Psoas muscle (tissue), 8 donors: ENCODE results near the gene AP3M1. TPM values are rescaled to one million over a fixed set of nuclear protein-coding genes. Genes with fewer than 3 reads are reported as not detected.

ENCODE experiments used
- ATAC-seq, 4 donors: fragments of 200-7000 bp; cut with Tn5 transposase; one replicate each; pipeline ENCODE4 v1.9.1; 2020; ENCODE audit warnings: moderate library complexity in 3 of 4, mild to moderate bottlenecking in 2 of 4
- DNase-seq, 2 donors: peaks; one replicate each; pipeline ENCODE4 v3.0.0-alpha.2; 2020
- H3K27ac ChIP-seq: fragments of 200-600 bp; one replicate; pipeline ENCODE4 v1.8.0; 2022
- H3K27me3 ChIP-seq, 3 donors: fragments of 200-600 bp in 1 of 3; one replicate each; pipeline versions ENCODE4 v1.6.1 to v1.8.0; 2013 to 2022; ENCODE audit warnings: low read length in 2 of 3, mild to moderate bottlenecking in 2 of 3, moderate library complexity in 1 of 3; ENCODE audit not compliant: insufficient read depth in 3 of 3
- H3K36me3 ChIP-seq, 2 donors: fragments of 200-600 bp in 1 of 2; one replicate each; pipeline versions ENCODE4 v1.6.1 to v1.8.0; 2013 to 2022; ENCODE audit warnings: low read depth in 1 of 2, mild to moderate bottlenecking in 1 of 2, moderate library complexity in 1 of 2; ENCODE audit not compliant: insufficient read depth in 1 of 2
- H3K4me1 ChIP-seq: fragments of 200-600 bp; one replicate; pipeline ENCODE4 v1.8.0; 2022
- H3K4me3 ChIP-seq: fragments of 200-600 bp; one replicate; pipeline ENCODE4 v1.8.0; 2022; ENCODE audit warnings: mild to moderate bottlenecking
- H3K9me3 ChIP-seq: fragments of 200-600 bp; one replicate; pipeline ENCODE4 v1.8.0; 2022
- WGBS, 3 donors: extraction: QIAGEN DNeasy Blood & Tissue Kit; methylation state at CpG; one replicate each; pipeline versions ENCODE4 v1.1.6 to v1.1.7; 2013; 5-methylcytosine and 5-hydroxymethylcytosine counted together
- intact Hi-C, 2 donors: fragments of 100-400 bp; cut with DNase I; formaldehyde crosslinking; loops; one replicate each; pipeline versions ENCODE4 v1.11.0 to v1.14.2; 2022
- polyA plus RNA-seq, 3 donors: library from polyadenylated mRNA; stranded (reverse); fragments of 200-250 nt; gene quantifications; one replicate each; pipeline ENCODE4 v1.2.3, GENCODE V29; 2013
- total RNA-seq, 4 donors: library from RNA; stranded (reverse); fragmentation: NEBNext Ultra II Directional in 2 of 4; extraction: Animal tissue kit (Norgen Biotek cat#: 25700) in 2 of 4; gene quantifications; one replicate each; pipeline versions ENCODE4 v1.2.1 to v1.2.4, GENCODE V29; 2021 to 2023
- TF ChIP-seq, protein P1 (sequence below): fragments of 200-600 bp; IDR thresholded peaks from one replicate; pipeline ENCODE4 v1.8.0; 2022; ENCODE audit warnings: antibody characterized with exemption
- donor health status: healthy with polysubstance abuse.
- donor health status: DM: no; HTN: no; CAD: no; lungs with moderate emphysema.
- donor health status: Bipolar disorder and iron deficiency.
- donor health status: healthy.
- donor health status: DM: yes; HTN: yes; CAD: no.
- donor health status: DM: no; HTN: no; CAD: no.
- donor health status: DM: no; HTN: no; CAD: no.
- donor health status: DM: yes; HTN: yes; CAD: no.

AP3M1 gene
- total and polyA plus RNA-seq, 7 donors: 9.5 to 26.9 (median 20.1) TPM

- Histone ChIP-seq H3K36me3 (peaks cover 2 to 56% of the 10 kb centered on the region in 2 donors), H3K27me3 (no peaks in the 10 kb centered on the region), H3K4me3 (no peak overlapping the region), H3K9me3 (no peaks in the 10 kb centered on the region), H3K27ac (peak overlapping the region; percentile 62), H3K4me1 (peaks cover 44% of the 10 kb centered on the region)
- ATAC-seq (peak; percentile 29 to 53 (median 38)), DNase-seq (no peak)
- intact Hi-C loops: loop anchor here in 1 of 2 donors (5.0 kb wide), 1 partner anchor 116 kb away; no protein-coding TSS in a partner anchor
- WGBS, 3 donors: 75 to 84% (median 77%) methylated on average over 1 of the region's 1 CpG
- TF ChIP-seq, protein P1, sequence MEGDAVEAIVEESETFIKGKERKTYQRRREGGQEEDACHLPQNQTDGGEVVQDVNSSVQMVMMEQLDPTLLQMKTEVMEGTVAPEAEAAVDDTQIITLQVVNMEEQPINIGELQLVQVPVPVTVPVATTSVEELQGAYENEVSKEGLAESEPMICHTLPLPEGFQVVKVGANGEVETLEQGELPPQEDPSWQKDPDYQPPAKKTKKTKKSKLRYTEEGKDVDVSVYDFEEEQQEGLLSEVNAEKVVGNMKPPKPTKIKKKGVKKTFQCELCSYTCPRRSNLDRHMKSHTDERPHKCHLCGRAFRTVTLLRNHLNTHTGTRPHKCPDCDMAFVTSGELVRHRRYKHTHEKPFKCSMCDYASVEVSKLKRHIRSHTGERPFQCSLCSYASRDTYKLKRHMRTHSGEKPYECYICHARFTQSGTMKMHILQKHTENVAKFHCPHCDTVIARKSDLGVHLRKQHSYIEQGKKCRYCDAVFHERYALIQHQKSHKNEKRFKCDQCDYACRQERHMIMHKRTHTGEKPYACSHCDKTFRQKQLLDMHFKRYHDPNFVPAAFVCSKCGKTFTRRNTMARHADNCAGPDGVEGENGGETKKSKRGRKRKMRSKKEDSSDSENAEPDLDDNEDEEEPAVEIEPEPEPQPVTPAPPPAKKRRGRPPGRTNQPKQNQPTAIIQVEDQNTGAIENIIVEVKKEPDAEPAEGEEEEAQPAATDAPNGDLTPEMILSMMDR: no peak
Measured at GRCh38 chr10:74078037-74078436, 72.6 kb downstream of the AP3M1 start.

- Histone ChIP-seq H3K36me3 (peaks cover 2 to 56% of the 10 kb centered on the region in 2 donors), H3K27me3 (no peaks in the 10 kb centered on the region), H3K27ac (peak overlapping the region; percentile 62), H3K4me3 (no peak overlapping the region), H3K9me3 (no peaks in the 10 kb centered on the region), H3K4me1 (peaks cover 50% of the 10 kb centered on the region)
- TF ChIP-seq, protein P1: no peak
- WGBS, 3 donors: 95 to 97% (median 97%) methylated on average over 4 of the region's 4 CpGs
- DNase-seq: no peak
- no peak for ATAC-seq
- intact Hi-C loops: loop anchor here in 1 of 2 donors (5.0 kb wide), 1 partner anchor 115 kb away; no protein-coding TSS in a partner anchor
Measured at GRCh38 chr10:74077416-74077815, 73.2 kb downstream of the AP3M1 start.

DNA sequence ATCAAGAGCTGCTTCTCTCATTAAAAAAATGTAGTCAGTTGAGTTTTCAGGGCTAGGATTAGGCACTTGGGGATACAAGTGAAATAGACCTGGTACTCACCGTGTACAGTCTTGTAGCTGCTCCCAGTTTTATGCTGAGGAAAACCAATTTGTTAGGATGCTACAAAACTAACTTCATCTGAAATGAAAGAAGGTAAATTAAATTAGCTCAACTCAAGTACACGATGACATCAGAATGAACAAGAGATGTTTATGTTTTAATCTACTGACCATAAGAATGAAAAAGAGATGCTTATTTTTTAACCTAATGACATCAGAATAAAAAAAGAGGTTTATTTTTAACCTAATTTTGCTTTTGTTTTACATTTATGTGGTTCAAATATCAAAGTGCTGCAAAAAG, 73.7 kb downstream of the AP3M1 start:
- H3K9me3 ChIP-seq: no peaks in the 10 kb centered on the region
- no peak overlapping the region for H3K4me3 ChIP-seq
- ATAC-seq (no peak), DNase-seq (no peak)
- H3K27me3 ChIP-seq: no peaks in the 10 kb centered on the region
- H3K36me3 ChIP-seq: peaks cover 2 to 53% of the 10 kb centered on the region in 2 donors
- H3K4me1 ChIP-seq: peaks cover 55% of the 10 kb centered on the region
- TF ChIP-seq, protein P1: no peak
- H3K27ac ChIP-seq: peak overlapping the region; percentile 33
- intact Hi-C loops: loop anchor here in 1 of 2 donors (5.0 kb wide), 1 partner anchor 115 kb away; no protein-coding TSS in a partner anchor
- 84 to 91% (median 86%) methylated on average over 2 of the region's 2 CpGs for WGBS, 3 donors

DNA sequence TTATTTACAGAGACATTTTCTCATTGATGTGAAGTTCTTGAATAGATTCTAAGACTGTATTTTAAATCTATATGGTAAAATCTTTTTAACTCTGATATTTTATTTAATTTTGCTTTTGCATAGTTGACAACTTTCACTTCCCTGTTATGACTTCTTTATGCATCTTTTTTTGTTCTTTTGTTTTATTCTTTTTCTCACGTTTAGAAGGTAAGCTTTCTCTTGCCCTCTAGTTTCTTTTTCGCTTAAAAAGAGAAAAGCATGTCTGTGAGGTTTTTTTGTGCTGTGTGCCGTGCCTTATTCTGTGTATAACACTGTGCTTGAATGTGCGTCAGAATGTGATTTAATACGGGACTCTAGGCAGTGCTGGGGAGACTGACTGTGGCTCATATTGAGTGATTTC, 74.7 kb downstream of the AP3M1 start:
- intact Hi-C loops: loop anchor here in 1 of 2 donors (5.0 kb wide), 1 partner anchor 114 kb away; no protein-coding TSS in a partner anchor
- DNase-seq (no peak), ATAC-seq (no peak)
- Histone ChIP-seq H3K36me3 (peaks cover 7 to 59% of the 10 kb centered on the region in 2 donors), H3K9me3 (no peaks in the 10 kb centered on the region), H3K27ac (peak overlapping the region; percentile 33), H3K4me1 (peaks cover 63% of the 10 kb centered on the region), H3K27me3 (no peaks in the 10 kb centered on the region), H3K4me3 (no peak overlapping the region)
- 91 to 92% (median 92%) methylated on average over 5 of the region's 5 CpGs for WGBS, 3 donors
- TF ChIP-seq, protein P1: no peak

- Histone ChIP-seq H3K36me3 (peaks cover 12 to 60% of the 10 kb centered on the region in 2 donors), H3K4me3 (no peak overlapping the region), H3K9me3 (no peaks in the 10 kb centered on the region), H3K4me1 (peaks cover 55% of the 10 kb centered on the region), H3K27me3 (no peaks in the 10 kb centered on the region), H3K27ac (peak overlapping the region; percentile 71)
- TF ChIP-seq, protein P1: no peak
- 38 to 58% (median 45%) methylated on average over 6 of the region's 6 CpGs for WGBS, 3 donors
- intact Hi-C loops: no loop called here
- ATAC-seq (peak; percentile 75 to 88 (median 84)), DNase-seq (no peak)
Measured at GRCh38 chr10:74072503-74072902, 78.1 kb downstream of the AP3M1 start.
